ENCODE data around the gene GABRR2. TPM values are rescaled to one million over a fixed set of nuclear protein-coding genes. Genes with fewer than 3 reads are reported as not detected.

GABRR2 gene
- total RNA-seq, 1 donor from 2014 or later = 1.5 TPM

DNA sequence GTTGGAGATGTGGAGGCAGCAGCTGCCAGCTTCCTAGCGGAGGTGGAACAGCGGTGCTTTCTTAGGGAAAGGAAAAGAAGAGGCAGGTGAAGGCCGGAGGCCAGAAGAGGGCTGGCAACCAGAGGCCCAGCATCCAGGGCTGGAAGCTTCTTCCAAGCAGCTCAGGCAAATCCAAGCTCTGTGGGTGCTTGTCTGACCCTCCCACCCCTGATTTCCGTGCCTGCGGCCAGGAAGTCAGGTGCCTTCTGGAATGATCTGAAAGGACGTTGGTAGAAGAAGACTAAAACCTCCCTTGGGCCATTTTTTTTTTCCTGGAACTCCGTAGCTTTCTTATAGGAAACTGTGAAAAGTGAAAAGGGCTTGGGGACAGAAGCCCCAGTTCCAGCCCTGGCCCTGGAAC is 64.9 kb downstream of the GABRR2 start:
- DNase-seq (ENCODE audit: extremely low spot score in 2 of 2) = peak in 1 of 2 donors; percentile 60

DNA sequence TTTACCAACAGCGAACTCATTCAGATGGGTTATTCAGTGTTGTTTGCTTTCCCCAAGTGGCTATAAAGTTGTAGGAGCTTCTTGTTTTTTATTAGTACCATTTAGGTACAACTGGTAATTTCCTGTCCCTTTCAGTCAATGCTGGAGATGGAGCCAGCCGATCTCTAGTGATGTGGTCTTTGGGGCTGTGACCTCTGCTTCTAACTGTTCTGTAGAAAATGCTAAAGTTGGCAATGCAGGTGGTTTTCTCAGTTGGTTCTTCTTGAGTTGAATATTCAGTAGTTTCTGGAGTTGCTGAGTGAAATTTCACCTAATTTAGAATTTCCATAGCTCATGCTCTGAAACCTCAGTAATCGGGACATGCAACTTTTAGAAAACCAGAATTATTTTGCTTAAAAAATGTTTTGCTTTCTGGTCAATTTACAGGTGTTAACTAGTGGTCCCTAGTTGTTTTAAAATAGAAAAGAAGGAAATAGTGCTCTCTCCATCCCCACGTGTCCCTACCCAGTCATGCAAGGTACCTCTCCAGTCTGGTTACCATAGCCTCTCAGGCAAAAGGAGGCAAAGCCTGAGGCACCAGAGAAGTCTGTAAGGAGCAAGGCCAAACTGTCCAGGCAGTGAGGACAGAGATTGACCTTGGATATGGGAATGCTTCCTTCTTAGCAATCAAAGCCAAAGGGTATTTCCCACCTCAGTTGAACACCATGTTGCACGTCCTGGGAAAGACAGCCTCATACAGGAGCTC is 70.7 kb downstream of the GABRR2 start:
- no peak overlapping the region for H3K4me3 ChIP-seq
- intact Hi-C loops (cut with DNase I) = loop anchor here (10.0 kb wide), 1 partner anchor 260 kb away; no protein-coding TSS in a partner anchor
- peak in 1 of 2 donors; percentile 44 for DNase-seq (ENCODE audit: extremely low spot score in 2 of 2)
- no peaks in the 10 kb centered on the region for H3K9me3 ChIP-seq
- H3K27ac ChIP-seq = no peak overlapping the region
- H3K4me1 ChIP-seq = no peaks in the 10 kb centered on the region
- no peaks in the 10 kb centered on the region for H3K36me3 ChIP-seq
- TF ChIP-seq POLR2AphosphoS5 (IDR thresholded peaks at IDR 0.05; ENCODE audit: insufficient read depth in 1 of 2, low read depth in 1 of 2) = no peak
- no peaks in the 10 kb centered on the region for H3K27me3 ChIP-seq

More for the DNA sequence above, 64.9 kb downstream of the GABRR2 start:
- no peak overlapping the region for H3K4me3 ChIP-seq
- intact Hi-C loops (cut with DNase I) = no loop called here
- no peaks in the 10 kb centered on the region for H3K36me3 ChIP-seq
- no peaks in the 10 kb centered on the region for H3K9me3 ChIP-seq
- no peaks in the 10 kb centered on the region for H3K27me3 ChIP-seq
- TF ChIP-seq, protein P1, sequence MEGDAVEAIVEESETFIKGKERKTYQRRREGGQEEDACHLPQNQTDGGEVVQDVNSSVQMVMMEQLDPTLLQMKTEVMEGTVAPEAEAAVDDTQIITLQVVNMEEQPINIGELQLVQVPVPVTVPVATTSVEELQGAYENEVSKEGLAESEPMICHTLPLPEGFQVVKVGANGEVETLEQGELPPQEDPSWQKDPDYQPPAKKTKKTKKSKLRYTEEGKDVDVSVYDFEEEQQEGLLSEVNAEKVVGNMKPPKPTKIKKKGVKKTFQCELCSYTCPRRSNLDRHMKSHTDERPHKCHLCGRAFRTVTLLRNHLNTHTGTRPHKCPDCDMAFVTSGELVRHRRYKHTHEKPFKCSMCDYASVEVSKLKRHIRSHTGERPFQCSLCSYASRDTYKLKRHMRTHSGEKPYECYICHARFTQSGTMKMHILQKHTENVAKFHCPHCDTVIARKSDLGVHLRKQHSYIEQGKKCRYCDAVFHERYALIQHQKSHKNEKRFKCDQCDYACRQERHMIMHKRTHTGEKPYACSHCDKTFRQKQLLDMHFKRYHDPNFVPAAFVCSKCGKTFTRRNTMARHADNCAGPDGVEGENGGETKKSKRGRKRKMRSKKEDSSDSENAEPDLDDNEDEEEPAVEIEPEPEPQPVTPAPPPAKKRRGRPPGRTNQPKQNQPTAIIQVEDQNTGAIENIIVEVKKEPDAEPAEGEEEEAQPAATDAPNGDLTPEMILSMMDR (IDR thresholded peaks at IDR 0.05) = no peak
- TF ChIP-seq POLR2AphosphoS5 (IDR thresholded peaks at IDR 0.05; ENCODE audit: insufficient read depth in 1 of 2, low read depth in 1 of 2) (no peak), POLR2A (IDR thresholded peaks at IDR 0.05) (no peak)
- H3K27ac ChIP-seq = no peak overlapping the region
- no peaks in the 10 kb centered on the region for H3K4me1 ChIP-seq

DNA sequence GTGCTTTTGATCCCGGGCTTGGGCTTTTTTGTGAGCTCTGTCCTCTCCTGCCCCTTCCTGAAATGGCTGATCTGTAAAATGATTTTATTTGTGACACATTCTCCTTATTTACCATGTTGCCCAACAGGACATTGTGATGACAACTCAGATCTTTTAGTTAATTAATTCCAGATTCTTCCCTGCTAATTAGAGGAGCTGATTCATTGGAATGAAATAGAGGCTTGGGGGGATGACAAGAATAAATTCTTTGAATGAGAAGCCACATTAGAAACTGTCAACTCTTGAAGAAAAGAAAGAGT is 71.8 kb downstream of the GABRR2 start:
- intact Hi-C loops (cut with DNase I) = loop anchor here (10.0 kb wide), 1 partner anchor 258 kb away; no protein-coding TSS in a partner anchor
- Histone ChIP-seq H3K27ac (no peak overlapping the region), H3K27me3 (no peaks in the 10 kb centered on the region), H3K36me3 (no peaks in the 10 kb centered on the region), H3K4me3 (no peak overlapping the region), H3K4me1 (no peaks in the 10 kb centered on the region), H3K9me3 (no peaks in the 10 kb centered on the region)
- no peak for DNase-seq (ENCODE audit: extremely low spot score in 2 of 2)
- TF ChIP-seq POLR2AphosphoS5 (IDR thresholded peaks at IDR 0.05; ENCODE audit: insufficient read depth in 1 of 2, low read depth in 1 of 2) (no peak), POLR2A (IDR thresholded peaks at IDR 0.05) (no peak)
- TF ChIP-seq, protein P1 (IDR thresholded peaks at IDR 0.05) = no peak

DNA sequence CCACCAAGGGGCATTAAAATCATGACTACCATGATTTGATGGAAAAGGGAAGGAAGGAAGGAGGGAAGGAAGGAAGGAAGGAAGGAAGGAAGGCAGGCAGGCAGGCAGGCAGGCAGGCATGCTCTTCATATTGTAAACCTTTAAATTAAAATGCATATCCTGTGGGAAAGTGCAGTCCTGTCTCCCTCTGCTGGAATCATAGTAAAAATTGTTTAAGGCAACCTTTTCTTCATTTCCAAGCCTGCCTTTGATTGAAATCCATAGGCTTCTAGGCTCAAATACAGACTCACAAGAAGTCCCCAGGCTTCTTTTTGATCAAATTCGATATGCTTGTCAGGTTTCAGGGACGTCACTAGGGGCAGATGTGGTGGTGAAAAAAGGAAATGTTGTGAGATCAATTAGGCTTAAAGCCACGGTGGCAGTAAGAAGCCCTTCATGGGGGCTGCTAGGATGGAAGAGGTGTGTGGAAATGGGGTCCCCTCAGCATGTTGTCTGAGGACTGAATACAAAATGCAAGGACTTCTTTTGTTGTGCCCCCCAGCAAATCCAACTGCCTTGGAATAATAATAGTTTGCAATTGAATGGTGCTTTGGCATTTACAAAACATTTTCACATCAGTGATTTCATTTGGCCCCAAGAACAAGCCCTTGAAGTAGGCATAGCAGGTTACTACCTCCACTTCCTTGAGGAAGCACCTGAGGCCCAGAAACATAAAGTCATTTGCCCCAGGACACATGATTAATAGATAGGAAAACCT is 72.3 kb downstream of the GABRR2 start:
- intact Hi-C loops (cut with DNase I) = loop anchor here (10.0 kb wide), 1 partner anchor 258 kb away; no protein-coding TSS in a partner anchor
- no peaks in the 10 kb centered on the region for H3K27me3 ChIP-seq
- no peak overlapping the region for H3K27ac ChIP-seq
- H3K4me1 ChIP-seq = no peaks in the 10 kb centered on the region
- H3K9me3 ChIP-seq = no peaks in the 10 kb centered on the region
- no peak overlapping the region for H3K4me3 ChIP-seq
- DNase-seq (ENCODE audit: extremely low spot score in 2 of 2) = no peak
- no peak for TF ChIP-seq POLR2A (IDR thresholded peaks at IDR 0.05)
- TF ChIP-seq POLR2AphosphoS5 (IDR thresholded peaks at IDR 0.05; ENCODE audit: insufficient read depth in 1 of 2, low read depth in 1 of 2) = no peak
- TF ChIP-seq, protein P1 (IDR thresholded peaks at IDR 0.05) = peak in 2 of 3 experiments; percentile 48 to 50
- no peaks in the 10 kb centered on the region for H3K36me3 ChIP-seq

DNA sequence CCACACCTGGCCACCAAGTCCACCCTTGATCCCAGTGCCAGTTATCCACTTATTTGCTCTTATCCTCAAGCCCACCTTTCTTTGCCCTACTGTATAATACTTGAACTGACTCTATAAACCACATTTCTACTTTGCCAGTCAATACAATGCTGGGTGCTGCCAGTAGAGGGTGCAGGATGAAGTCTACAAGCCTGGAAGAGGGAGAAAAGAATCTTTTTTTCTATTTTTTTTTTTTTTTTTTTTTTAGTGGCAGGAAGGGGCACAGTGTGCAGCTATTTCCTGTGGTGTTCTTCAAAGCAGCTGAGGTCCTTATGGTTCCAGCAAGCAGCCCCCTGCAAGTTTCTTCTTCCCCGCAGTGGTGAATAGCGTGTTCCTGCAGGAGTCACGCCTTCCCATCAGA is 75.8 kb downstream of the GABRR2 start:
- Histone ChIP-seq H3K4me1 (no peaks in the 10 kb centered on the region), H3K4me3 (no peak overlapping the region), H3K9me3 (no peaks in the 10 kb centered on the region), H3K27ac (no peak overlapping the region), H3K27me3 (no peaks in the 10 kb centered on the region), H3K36me3 (no peaks in the 10 kb centered on the region)
- no peak for TF ChIP-seq POLR2A (IDR thresholded peaks at IDR 0.05)
- no peak for TF ChIP-seq POLR2AphosphoS5 (IDR thresholded peaks at IDR 0.05; ENCODE audit: insufficient read depth in 1 of 2, low read depth in 1 of 2)
- TF ChIP-seq, protein P1 (IDR thresholded peaks at IDR 0.05) = no peak
- no peak for DNase-seq (ENCODE audit: extremely low spot score in 2 of 2)
- intact Hi-C loops (cut with DNase I) = no loop called here

Measured in vagina (tissue), 2 donors.